ENCODE measurements around the gene LEUTX.
A peak's percentile ranks its signal among the peaks of the same experiment; 100 is the strongest.

Gene LEUTX

GRCh38 chr19:39824143-39825092 lies 45.8 kb downstream of the LEUTX start:
- DNase-seq (ENCODE audit: low read depth) = peak; percentile 96

DNA sequence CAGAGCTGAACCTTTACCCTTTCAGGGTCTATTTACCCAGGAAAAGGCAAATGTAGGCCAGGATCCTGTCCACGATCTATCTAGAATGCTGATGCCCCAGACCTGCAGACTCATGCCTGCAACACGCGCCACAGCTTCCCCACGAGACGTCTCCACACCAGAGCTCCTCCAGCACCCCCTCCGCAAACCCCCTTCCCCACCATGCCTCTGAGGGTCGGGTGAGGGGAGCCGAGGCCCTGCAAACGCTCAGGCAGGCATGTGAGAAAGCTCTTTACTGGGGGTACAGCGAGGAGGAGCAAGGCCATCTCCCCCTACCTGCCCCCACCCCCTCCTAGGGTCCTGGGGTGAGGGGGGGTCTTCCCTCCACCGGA lies 46.4 kb downstream of the LEUTX start:
- no peak for DNase-seq (ENCODE audit: low read depth)

- DNase-seq (ENCODE audit: low read depth) = no peak
Observed at GRCh38 chr19:39825531-39826076, 47.0 kb downstream of the LEUTX start.

DNA sequence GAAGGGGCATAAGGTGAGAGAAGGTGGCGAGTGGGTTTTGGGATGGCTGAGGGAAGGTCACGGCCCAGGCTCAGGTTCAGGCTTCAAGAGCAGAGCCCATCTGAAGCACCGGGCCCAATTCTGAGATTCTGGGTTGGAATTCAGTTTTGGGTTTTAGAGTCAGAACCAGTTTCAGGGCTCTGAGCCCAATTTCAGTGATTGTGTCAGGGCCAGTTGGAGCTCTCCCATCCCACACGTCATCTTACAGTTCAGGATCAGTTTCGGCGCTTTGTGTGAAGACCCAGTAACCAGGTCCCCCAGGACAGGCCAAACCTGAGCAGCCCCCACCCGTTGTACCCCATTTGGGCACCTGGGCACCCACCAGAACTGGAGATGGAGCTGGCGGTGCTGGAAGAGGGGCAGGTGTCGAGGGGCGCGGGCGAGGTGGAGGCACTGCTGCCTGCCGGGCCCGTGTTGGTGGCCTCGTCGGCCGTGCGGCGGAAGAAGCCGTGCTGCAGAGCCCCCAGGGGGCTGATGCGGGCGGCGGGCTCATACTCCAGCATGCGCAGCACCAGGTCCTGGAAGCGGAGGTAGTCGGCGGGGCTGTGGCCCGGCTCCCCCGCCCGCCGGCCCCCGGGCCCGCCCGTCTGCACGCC lies 47.8 kb downstream of the LEUTX start:
- DNase-seq (ENCODE audit: low read depth) = no peak

DNA sequence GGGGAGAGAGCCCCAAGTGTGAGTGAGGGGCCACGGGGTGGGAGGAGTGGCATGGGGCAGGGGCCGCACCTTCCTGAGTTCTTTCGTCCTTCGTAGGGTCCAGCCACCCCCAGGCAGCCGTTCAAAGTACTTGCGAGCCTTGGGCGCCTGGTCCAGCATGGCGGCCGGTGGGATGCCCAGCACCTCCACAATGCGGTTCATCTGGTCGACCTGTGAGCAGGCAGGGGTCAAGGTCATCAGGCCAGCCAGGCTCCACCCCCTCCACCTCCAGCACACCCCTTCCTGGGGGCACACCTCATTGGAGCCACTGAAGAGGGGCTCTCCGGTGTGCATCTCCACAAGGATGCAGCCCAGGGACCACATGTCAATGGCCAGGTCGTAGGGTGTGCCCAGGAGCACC lies 48.6 kb downstream of the LEUTX start:
- DNase-seq (ENCODE audit: low read depth) = no peak

DNA sequence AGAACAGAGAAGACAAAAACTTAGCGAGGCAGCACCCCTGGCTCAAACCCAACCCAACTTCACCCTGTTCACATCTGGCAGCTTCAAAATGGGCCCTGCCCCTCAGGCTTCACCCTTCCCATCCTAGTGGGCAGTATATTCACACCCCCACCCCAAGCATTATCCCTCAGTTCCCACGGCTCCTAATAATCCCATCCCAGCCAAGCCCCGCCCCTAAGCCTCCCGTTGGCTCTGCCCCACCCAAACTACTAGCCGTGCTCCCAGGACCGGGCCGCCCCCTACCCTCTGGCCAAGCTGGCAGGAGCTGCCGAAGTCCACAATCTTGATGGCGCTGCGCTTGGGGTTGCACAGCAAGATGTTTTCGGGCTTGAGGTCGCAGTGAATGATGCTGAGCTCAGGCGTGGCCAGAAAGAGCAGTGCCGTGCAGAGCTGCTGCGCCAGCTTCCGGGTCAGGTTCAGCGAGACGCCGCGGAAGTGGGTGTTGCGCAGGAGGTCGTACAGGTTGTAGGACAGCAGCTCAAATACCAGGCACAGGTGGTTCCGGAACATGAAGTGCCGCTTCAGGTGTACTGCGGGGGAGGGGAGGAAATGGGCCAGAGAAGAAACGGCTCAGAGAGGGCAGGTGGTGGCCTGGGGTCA lies 49.5 kb downstream of the LEUTX start:
- no peak for DNase-seq (ENCODE audit: low read depth)

DNA sequence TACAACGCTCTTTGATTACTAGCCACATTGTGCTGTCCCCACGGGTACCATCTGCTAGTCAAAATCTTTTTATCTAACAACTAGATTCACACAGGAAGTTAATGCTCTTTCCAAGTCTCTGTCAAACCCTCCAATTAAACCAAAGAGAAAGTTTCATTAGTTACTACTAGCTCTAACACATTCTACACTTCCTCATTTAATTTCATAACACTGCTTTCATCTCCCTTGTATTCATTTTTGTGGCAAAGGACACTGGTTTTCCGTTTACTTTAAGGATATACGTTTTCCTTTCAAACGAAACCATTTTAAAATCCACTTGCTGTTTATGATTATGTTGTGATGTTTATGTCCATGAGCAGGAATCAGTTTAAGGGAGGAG lies 50.0 kb downstream of the LEUTX start:
- no peak for DNase-seq (ENCODE audit: low read depth)

DNA sequence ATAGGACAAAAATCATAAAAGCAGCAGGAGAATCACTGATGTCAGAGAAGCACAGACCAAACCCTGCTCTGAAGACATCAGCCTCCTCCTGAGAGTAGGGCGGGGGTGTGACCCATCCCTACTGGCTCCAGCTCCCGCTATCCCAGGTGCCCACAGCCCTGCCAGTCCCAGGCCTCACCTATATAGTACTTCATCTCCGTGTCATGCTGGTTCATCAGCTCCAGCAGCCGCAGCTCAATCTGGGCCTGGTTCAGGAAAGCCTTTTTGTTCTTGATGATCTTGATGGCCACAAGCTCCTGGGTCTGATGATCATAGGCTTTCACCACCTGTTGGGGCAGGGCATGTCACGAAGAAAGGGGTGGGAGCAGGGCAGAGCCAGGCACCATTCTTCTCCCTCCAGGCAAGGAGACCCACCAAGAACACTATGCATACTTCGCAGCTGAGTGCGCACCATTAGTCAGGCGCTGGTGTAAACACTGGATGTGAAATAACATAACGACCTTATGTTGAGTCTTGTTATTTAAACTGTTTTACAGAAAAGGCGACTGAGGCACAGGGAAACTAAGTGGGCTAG lies 51.1 kb downstream of the LEUTX start:
- no peak for DNase-seq (ENCODE audit: low read depth)

DNA sequence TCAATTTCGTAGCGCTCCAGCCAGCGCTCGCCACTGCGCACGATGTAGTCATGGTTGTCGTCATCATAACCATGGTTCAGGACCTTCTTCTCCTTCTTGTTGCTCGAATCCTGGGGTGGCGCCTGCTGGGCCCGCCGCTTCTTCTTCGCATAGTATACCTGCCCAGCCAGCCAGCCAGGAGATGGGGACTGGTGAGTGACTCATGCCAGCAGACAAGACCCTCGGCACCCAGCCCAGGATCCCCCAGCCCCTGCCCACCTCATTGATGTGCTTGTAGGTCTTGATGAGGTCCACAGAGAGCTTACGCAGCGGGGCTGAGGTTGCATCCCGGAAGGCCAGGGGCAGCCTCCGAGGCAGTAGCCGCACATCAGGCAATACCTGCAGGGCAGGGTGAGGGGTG lies 51.8 kb downstream of the LEUTX start:
- no peak for DNase-seq (ENCODE audit: low read depth)

DNA sequence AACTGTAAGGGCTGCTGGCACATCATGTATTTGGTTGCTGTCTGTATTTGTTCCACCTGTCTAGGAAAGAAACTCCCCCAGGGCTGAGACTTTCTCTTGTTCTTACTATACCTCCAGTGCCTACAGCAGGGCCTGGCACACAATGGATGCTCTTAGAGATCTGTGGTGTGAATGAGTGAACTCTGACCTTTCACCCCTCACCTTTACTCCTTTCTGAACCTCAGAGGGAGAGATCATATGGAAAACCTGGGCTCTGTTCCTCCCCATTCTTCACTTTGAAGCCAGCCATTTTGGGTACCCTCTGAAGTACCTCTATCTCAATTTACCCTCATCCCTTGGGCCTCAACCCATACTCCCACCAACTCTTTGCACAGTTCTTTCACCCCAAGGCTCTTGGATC lies 52.2 kb downstream of the LEUTX start:
- no peak for DNase-seq (ENCODE audit: low read depth)

GRCh38 chr19:39831679-39832078 lies 53.0 kb downstream of the LEUTX start:
- DNase-seq (ENCODE audit: low read depth) = no peak

GRCh38 chr19:39832341-39833083 lies 53.9 kb downstream of the LEUTX start:
- DNase-seq (ENCODE audit: low read depth) = no peak

- DNase-seq (ENCODE audit: low read depth) = no peak
Observed at GRCh38 chr19:39833160-39833463, 54.5 kb downstream of the LEUTX start.

DNA sequence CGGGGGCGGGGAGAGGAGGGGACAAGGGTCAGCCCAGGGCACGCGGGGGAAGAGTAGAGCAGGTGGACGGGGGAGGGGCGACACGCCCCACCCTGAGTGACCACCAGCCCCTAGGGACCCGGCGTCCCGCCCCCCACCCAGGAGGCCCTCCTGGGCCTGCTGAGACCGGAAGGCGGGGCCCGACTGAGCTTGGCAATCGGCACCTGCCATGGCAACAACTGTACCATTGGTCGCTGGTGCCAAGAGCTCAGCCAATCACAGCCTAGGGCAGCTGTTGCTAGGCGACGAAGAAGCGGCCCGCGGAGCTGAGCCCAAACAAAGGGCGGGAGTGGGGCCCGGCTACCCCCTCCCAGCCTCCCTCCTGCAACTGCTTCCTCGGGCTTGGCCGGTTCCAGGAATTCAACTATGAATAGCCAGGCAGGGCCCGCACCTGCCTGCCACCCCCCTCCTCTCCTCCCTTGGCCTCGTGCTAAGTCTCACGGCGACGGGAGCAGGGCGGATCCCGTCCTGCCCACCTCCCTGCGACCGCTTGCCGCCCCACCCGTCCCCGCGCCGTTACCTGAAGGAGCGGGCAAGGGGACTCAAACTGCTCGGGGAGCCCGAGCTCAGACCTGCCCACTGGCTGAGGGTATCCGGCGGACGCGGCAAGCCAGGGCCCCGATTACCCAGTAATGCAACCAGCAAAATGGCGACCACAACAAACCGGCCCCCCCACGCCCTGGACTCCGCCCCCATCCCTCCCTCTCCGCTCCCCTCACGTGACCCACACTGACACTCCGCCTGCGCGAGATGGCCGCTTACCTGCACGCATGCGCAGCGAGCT lies 55.0 kb downstream of the LEUTX start, which contains the start of gene DYRK1B:
DYRK1B (minus strand) TSS at position 699 of the 823 bp plus-strand sequence. CDS start 2,295 bp downstream, outside the sequence.
- peak; percentile 97 for DNase-seq (ENCODE audit: low read depth)

GRCh38 chr19:39834287-39834841 lies 55.7 kb downstream of the LEUTX start:
- no peak for DNase-seq (ENCODE audit: low read depth)

All from iris pigment epithelial cell (primary cell).